HL-60/S4 (cell line): ENCODE measurements around the gene VPS33B.

ENCODE experiments used
- in situ Hi-C: fragments of 300-500 bp; cut with MboI; formaldehyde crosslinking; loops from 2 replicates; pipeline ENCODE4 v1.14.3; 2022; ENCODE audit warnings: low sequenced_read_pairs

Gene VPS33B

DNA sequence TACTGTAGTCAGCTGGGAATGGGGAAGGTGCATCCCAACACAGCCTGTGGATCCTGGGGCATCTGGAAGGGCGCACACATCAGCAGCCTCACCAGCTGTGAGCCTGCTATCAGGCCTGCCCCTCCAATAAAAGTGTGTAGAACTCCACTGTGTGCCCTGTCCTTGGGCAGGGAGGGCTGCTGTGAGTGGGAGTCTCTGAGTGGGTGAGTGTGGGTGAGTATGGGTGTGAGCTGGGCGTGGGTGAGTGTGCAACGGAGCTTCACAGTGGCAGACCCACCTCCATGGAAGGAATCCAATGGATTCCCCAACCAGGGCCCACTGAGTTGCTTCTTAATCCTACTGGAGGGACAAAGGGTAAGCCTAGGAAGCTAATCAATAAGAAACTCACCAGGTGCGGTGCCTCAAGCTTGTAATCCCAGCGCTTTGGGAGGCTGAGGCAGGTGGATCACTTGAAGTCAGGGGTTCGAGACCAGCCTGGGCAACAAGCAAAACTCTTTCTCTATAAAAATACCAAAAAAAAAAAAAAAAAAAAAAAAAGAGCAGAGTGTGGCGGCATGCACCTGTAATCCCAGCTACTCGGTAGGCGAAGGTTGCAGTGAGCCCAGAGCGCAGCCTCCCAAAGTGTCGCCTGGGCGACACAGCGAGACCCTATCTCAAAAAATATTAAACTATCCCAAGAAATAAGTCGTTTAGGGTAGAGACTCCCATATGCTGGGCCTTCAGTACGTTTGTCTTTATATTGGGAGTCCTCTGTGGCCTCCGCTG lies 68.3 kb downstream of the VPS33B start:
- in situ Hi-C loops = no loop called here

DNA sequence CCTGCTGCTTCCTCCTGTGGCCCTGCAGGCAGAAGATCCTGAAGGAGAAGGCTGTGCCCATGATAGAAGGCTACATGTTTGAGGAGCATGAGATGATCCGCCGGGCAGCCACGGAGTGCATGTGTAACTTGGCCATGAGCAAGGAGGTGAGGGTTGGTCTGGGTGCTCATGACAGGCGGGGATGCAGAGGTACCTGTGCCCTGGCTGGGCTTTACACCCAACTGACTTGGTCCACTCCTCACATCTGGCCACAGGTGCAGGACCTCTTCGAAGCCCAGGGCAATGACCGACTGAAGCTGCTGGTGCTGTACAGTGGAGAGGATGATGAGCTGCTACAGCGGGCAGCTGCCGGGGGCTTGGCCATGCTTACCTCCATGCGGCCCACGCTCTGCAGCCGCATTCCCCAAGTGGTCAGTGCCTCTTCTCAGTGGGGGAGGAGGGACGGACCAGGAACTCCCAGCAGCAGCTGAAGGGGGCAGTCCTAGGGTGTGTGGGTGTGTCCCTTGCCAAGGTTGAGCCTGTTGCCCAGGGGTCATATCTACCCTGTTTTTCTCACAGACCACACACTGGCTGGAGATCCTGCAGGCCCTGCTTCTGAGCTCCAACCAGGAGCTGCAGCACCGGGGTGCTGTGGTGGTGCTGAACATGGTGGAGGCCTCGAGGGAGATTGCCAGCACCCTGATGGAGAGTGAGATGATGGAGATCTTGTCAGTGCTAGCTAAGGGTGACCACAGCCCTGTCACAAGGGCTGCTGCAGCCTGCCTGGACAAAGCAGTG lies 69.3 kb downstream of the VPS33B start:
- in situ Hi-C loops = no loop called here

DNA sequence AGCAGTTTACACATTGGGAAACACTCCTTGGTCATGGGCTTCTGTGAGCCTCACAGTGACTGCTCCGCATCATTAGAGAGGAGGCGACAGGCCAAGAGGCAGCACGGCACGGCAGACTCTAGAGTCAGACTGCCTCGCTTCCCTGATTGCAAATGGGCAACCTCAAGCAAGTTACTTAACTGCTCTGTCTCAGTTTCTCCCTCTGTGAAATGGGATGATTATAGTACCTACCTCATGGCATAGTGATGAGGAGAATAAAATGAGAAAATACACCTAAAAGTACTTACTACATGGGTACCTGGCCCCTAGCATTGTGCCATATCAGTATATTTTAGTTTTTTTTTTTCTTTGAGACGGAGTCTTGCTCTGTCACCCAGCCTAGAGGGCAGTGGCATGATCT lies 71.7 kb downstream of the VPS33B start:
- in situ Hi-C loops = no loop called here

DNA sequence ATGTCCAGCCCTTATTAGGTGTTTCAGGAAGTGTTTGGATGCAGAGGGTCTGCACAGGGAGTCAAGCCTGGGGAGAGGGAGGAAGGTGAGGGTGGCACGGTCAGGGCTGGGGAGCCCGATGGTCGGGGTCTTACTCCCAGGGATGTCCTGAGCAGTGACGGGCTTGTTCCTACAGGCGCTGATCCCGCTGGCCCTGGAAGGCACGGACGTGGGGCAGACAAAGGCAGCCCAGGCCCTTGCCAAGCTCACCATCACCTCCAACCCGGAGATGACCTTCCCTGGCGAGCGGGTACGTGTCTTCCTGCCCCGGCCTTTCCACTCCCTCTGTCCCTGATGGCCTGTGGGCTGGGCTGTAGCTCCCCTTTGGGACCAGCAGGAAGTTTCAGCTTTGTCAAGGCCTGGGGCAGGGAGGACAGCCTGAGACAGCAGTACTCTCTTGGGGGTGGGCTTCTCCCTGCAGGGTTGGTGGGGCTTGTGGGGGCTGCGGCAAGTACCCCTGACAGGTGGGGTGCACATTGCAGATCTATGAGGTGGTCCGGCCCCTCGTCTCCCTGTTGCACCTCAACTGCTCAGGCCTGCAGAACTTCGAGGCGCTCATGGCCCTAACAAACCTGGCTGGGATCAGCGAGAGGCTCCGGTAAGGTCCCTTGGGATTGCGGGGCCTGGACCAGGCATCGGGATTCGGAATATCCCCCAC lies 72.3 kb downstream of the VPS33B start:
- in situ Hi-C loops = no loop called here
